AG10803 (cell line): ENCODE results near the gene DCAF5.

ENCODE experiments used
- DNase-seq: peaks from one replicate; pipeline ENCODE4 v3.0.0; 2010; ENCODE audit warnings: low read depth
- H3K4me3 ChIP-seq: 2 replicates; pipeline ENCODE4 v1.5.1; 2011; ENCODE audit warnings: mild to moderate bottlenecking, low read length, control low read depth
- TF ChIP-seq, protein P1 (sequence below): conservative IDR thresholded peaks from 2 replicates; pipeline ENCODE4 v1.5.1; 2011; ENCODE audit warnings: mild to moderate bottlenecking, low read length, control low read depth, inconsistent platforms

DCAF5 gene

DNA sequence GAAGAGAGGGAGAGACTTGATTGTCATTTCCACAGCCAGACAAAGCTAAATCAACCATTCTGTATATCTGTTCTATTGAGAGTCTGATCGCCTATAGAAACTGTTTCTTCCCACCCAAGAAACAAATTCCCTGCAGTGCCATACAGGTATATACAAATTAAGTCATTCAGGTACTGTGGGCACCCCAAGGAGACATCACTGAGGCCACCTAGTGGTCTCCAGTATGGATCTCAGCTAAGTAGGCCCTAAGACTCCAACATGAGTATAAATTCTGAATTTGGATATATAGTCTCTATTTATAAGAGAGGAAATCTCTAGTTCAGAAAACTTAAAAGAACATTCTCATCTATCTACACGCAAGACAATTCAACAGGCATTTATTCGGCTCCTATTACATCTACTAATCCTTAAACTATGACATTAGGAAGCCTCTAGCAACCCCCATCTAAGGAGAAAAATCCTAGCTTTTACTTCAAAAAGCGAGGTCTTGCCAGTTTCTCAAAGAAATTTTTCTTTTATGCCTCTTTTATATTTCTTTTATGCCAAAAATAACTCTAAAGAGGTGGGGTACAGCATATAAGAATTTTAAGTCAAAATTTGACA, 62.6 kb downstream of the DCAF5 start:
- TF ChIP-seq, protein P1, sequence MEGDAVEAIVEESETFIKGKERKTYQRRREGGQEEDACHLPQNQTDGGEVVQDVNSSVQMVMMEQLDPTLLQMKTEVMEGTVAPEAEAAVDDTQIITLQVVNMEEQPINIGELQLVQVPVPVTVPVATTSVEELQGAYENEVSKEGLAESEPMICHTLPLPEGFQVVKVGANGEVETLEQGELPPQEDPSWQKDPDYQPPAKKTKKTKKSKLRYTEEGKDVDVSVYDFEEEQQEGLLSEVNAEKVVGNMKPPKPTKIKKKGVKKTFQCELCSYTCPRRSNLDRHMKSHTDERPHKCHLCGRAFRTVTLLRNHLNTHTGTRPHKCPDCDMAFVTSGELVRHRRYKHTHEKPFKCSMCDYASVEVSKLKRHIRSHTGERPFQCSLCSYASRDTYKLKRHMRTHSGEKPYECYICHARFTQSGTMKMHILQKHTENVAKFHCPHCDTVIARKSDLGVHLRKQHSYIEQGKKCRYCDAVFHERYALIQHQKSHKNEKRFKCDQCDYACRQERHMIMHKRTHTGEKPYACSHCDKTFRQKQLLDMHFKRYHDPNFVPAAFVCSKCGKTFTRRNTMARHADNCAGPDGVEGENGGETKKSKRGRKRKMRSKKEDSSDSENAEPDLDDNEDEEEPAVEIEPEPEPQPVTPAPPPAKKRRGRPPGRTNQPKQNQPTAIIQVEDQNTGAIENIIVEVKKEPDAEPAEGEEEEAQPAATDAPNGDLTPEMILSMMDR = peak; percentile 77
- peak; percentile 34 for DNase-seq
- H3K4me3 ChIP-seq = no peak overlapping the region

DNA sequence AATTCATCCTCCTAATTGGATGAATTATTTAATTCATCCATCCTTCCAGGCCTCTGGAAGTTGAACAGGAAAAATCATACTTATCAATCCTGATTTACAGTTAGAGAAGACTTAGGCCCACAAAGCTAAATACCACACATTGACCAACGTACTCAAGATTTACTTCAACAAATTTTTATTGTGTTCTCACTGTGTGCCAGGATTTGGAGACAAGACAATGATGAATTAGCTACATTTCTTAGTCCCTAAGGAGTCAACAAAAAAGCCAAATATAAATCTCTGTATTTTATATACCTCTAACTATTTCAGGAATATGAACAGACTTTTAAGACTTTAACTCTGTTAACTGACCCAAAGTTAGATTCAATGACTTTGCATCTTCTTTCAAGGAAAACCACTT, 63.9 kb downstream of the DCAF5 start:
- no peak for DNase-seq
- no peak overlapping the region for H3K4me3 ChIP-seq
- TF ChIP-seq, protein P1 = no peak

DNA sequence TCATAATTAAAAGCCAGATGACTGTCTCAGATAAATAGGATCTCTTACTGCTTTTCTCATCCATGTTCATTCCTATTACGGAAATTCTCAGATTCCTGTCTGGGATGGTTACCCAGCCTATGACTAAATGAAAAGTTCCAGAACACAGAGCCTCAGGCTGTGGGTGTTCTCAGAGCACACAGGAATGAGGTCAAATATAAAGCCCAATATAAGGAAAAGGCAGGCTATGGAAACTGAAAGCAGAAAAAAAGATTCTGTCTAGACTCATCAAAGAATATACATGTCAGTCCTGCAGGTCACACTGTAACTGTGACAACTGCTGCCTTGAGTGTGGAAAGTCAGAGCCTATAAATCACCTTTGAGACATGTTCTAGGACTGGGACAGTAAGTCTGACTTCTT, 64.3 kb downstream of the DCAF5 start:
- TF ChIP-seq, protein P1 = no peak

DNA sequence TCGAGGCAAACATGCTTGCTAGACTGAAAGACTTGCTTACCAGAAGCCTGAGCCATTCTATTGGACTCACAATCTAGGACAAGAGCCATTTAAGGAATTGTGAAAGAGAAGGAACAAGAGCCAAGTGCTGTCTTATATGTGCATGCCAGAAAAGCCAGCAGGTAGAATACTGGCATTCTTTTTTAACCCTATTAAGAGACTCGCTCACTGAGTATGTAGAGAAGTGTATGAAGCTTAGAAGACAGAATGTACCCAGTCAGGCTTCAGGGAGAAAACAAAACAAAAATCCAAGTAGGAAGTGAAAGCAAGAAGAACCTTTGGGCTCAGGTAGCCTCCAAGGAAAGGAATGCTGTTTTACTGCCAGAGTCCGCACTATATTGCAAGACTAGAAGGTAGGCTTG, 65.9 kb downstream of the DCAF5 start:
- H3K4me3 ChIP-seq = no peak overlapping the region
- TF ChIP-seq, protein P1 = no peak
- peak; percentile 59 for DNase-seq

More for the DNA sequence above, 64.3 kb downstream of the DCAF5 start:
- H3K4me3 ChIP-seq = no peak overlapping the region
- DNase-seq = peak; percentile 62

DNA sequence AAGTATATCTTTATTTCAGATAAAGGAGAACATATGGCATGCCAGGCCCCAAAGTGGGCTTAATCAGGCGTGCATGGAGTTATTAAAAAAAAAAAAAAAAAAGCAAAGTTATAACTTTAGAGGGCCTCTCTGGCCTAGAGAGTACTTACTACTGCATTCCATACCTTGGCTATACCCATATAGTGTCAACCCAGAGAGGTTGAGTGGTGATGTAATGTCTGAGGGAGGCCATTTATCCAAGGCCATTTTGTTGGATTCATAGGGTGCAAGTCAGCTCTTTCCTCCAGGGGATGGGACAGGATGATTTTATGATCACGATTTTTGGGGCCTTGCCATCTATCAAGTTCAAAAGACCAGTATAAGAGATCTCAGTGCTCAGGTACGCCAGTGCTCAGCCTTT, 66.4 kb downstream of the DCAF5 start:
- no peak overlapping the region for H3K4me3 ChIP-seq
- TF ChIP-seq, protein P1 = no peak
- no peak for DNase-seq

DNA sequence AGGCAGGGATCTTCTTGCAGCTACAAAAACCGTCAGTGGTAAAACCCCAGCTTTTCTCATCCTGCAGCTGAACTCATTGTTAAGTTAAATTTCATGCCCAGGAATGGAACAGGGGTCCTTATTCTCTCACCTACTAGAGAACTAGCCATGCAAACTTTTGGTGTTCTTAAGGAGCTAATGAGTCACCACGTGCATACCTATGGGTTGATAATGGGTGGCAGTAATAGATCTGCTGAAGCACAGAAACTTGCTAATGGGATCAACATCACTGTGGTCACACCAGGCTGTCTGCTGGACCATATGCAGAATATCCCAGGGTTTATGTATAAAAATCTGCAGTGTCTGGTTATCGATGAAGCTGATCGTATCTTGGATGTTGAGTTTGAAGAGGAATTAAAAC, 68.9 kb downstream of the DCAF5 start:
- no peak for DNase-seq
- TF ChIP-seq, protein P1 = no peak

DNA sequence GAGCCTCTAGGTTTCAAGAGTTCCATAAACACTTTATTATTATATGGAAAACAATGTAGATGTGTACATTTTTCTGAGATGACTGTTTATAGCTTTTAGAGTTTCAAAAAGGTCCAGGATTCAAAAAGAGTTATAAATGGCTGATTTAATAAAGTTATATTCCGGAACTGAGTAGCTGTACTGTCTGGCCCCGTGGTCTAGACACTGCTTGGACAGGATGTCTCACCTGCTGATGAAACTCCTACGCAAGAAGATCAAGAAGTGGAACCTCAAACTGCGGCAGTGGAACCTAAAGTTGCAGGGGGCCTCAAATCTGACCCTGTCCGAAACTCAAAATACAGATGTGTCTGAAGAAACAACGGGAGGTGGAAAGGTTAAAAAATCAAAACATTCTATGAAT, 69.7 kb downstream of the DCAF5 start:
- TF ChIP-seq, protein P1 = no peak
- DNase-seq = no peak
- no peak overlapping the region for H3K4me3 ChIP-seq

More for the DNA sequence above, 68.9 kb downstream of the DCAF5 start:
- H3K4me3 ChIP-seq = no peak overlapping the region
